ENCODE data around the gene TPO.

GRCh38 chr2:1548910-1549673 is 135.8 kb downstream of the TPO start:
- no peak for TF ChIP-seq CTCF (IDR thresholded peaks at IDR 0.05)
- TF ChIP-seq REST (IDR thresholded peaks at IDR 0.05; ENCODE audit: insufficient read depth in 1 of 2, low read depth in 2 of 2, low read length in 1 of 2): no peak

All from Panc1 (cell line).